ENCODE results near the gene GNB1L. TPM values are rescaled to one million over a fixed set of nuclear protein-coding genes. Genes with fewer than 3 reads are reported as not detected.

Gene GNB1L
- total RNA-seq, 1 donor = 4.0 TPM

DNA sequence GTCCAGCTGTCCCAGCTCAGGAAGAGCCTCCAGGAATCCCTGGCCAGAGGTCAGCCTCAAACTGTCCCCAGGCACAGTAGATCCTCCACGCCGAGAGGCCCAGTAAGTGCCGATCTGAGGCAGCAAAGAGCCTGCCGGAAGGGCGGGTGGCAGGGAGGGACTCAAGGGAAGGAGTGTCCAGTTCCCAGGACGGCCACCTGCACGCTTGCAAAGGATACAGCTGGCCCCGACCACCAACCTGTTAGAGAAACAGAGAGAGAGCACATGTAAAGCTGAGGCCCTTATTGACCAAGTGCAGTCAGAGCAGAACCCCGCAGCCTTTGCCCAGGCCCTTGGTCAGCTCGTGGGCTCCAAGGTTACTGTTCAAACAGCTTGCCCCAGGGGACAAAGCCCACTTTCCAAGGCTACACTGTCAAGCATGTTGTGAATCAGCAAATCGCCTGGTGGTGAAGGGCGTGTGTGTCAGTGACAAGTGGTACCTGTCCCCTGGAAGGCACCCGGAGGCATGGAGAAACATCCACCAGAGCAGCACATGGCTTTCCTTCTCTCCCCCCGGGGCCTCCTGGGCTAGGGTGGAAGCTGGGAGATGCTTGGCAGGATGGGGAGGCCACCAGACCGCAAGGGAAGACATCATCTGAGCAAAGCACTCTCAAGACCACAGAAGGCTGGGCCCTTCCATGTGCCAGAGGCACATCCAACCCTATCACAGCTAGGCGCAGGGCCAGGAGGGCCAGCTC is 44.3 kb upstream of the GNB1L start:
- Histone ChIP-seq H3K4me2 (ENCODE audit: insufficient read depth, low read length) (no peak overlapping the region), H4K20me1 (ENCODE audit: insufficient read depth, low read length) (no peaks in the 10 kb centered on the region), H3K4me1 (ENCODE audit: insufficient read depth, low read length) (no peaks in the 10 kb centered on the region), H3K36me3 (ENCODE audit: insufficient read depth, low read length) (peaks cover 5% of the 10 kb centered on the region), H3K27me3 (ENCODE audit: insufficient read depth, low read length) (no peaks in the 10 kb centered on the region), H2AFZ (ENCODE audit: low read length) (no peak overlapping the region), H3K9me3 (ENCODE audit: low read depth, low read length) (no peaks in the 10 kb centered on the region), H3K27ac (ENCODE audit: low read depth, low read length) (no peak overlapping the region), H3K4me3 (ENCODE audit: insufficient read depth, low read length) (no peak overlapping the region), H3K79me2 (ENCODE audit: insufficient read depth, low read length) (no peaks in the 10 kb centered on the region)
- no peak for DNase-seq (ENCODE audit: insufficient read length, low spot score, missing footprints)
- TF ChIP-seq, protein P1, sequence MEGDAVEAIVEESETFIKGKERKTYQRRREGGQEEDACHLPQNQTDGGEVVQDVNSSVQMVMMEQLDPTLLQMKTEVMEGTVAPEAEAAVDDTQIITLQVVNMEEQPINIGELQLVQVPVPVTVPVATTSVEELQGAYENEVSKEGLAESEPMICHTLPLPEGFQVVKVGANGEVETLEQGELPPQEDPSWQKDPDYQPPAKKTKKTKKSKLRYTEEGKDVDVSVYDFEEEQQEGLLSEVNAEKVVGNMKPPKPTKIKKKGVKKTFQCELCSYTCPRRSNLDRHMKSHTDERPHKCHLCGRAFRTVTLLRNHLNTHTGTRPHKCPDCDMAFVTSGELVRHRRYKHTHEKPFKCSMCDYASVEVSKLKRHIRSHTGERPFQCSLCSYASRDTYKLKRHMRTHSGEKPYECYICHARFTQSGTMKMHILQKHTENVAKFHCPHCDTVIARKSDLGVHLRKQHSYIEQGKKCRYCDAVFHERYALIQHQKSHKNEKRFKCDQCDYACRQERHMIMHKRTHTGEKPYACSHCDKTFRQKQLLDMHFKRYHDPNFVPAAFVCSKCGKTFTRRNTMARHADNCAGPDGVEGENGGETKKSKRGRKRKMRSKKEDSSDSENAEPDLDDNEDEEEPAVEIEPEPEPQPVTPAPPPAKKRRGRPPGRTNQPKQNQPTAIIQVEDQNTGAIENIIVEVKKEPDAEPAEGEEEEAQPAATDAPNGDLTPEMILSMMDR (IDR thresholded peaks at IDR 0.05; ENCODE audit: extremely low read depth, low read depth, low read length) = no peak

DNA sequence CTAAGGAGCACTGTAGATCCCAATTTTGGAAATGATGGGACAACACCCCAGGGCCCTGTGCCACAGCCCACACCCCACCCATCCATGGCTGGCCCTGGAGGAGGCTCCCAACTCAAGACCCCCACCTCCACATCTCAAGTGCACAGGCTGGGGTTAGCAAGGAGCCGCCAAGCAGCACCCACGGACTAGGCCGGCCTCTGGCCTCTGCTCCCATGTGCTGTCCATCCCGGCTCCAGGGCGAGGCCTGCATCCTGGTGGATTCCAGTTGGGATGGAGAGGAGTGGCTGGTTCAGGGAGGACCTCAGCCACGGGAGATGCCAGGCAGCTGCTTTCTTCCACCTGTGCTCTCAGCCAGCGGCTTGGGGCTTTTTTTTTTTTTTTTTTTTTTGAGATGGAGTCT is 43.5 kb upstream of the GNB1L start:
- H3K4me3 ChIP-seq (ENCODE audit: insufficient read depth, low read length) = no peak overlapping the region
- peaks cover 5% of the 10 kb centered on the region for H3K36me3 ChIP-seq (ENCODE audit: insufficient read depth, low read length)
- TF ChIP-seq, protein P1 (IDR thresholded peaks at IDR 0.05; ENCODE audit: extremely low read depth, low read depth, low read length) = no peak

DNA sequence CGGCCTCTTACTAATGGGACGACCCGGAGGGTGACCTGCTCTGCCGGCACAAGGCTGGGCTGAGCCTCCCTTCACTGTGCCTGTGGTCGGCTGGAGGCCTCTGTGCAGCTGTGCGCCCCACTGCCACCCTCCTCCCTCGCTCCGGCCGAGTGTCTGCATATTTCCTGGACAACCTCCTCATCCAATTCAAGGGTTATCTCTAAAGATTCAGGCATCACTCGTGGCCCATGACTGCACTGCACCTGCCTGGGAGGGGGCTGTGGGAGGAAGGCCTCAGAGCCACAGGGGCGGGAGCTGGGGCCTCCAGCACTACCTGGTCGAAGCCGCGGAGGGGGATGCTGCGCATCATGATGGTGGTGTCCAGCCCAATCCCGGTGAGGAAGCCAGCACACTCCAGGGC is 43.1 kb upstream of the GNB1L start:
- H3K27me3 ChIP-seq (ENCODE audit: insufficient read depth, low read length) = no peaks in the 10 kb centered on the region
- no peak for DNase-seq (ENCODE audit: insufficient read length, low spot score, missing footprints)

More for the DNA sequence above, 43.5 kb upstream of the GNB1L start:
- no peak for DNase-seq (ENCODE audit: insufficient read length, low spot score, missing footprints)
- Histone ChIP-seq H3K27ac (ENCODE audit: low read depth, low read length) (no peak overlapping the region), H3K4me1 (ENCODE audit: insufficient read depth, low read length) (no peaks in the 10 kb centered on the region), H4K20me1 (ENCODE audit: insufficient read depth, low read length) (no peaks in the 10 kb centered on the region), H3K79me2 (ENCODE audit: insufficient read depth, low read length) (no peaks in the 10 kb centered on the region), H2AFZ (ENCODE audit: low read length) (no peak overlapping the region), H3K9me3 (ENCODE audit: low read depth, low read length) (no peaks in the 10 kb centered on the region), H3K27me3 (ENCODE audit: insufficient read depth, low read length) (no peaks in the 10 kb centered on the region), H3K4me2 (ENCODE audit: insufficient read depth, low read length) (no peak overlapping the region)

More for the DNA sequence above, 43.1 kb upstream of the GNB1L start:
- H3K4me1 ChIP-seq (ENCODE audit: insufficient read depth, low read length) = peaks cover 3% of the 10 kb centered on the region
- H3K36me3 ChIP-seq (ENCODE audit: insufficient read depth, low read length) = peaks cover 5% of the 10 kb centered on the region
- H2AFZ ChIP-seq (ENCODE audit: low read length) = no peak overlapping the region
- H3K79me2 ChIP-seq (ENCODE audit: insufficient read depth, low read length) = no peaks in the 10 kb centered on the region
- no peaks in the 10 kb centered on the region for H4K20me1 ChIP-seq (ENCODE audit: insufficient read depth, low read length)
- H3K4me2 ChIP-seq (ENCODE audit: insufficient read depth, low read length) = no peak overlapping the region
- H3K4me3 ChIP-seq (ENCODE audit: insufficient read depth, low read length) = no peak overlapping the region
- H3K27ac ChIP-seq (ENCODE audit: low read depth, low read length) = no peak overlapping the region
- TF ChIP-seq, protein P1 (IDR thresholded peaks at IDR 0.05; ENCODE audit: extremely low read depth, low read depth, low read length) = no peak
- no peaks in the 10 kb centered on the region for H3K9me3 ChIP-seq (ENCODE audit: low read depth, low read length)
